ENCODE results near the gene LEO1.

GRCh38 chr15:52020221-52021085 is 48.9 kb upstream of the LEO1 start:
- TF ChIP-seq CTCF (IDR thresholded peaks at IDR 0.05; ENCODE audit: low read depth, low read length) (no peak), POLR2A (IDR thresholded peaks at IDR 0.05; ENCODE audit: extremely low read depth, insufficient read length) (no peak)

Measured in NB4 (cell line).